ENCODE measurements around the gene PRIMPOL.
"Not testable (repeated sequence)": the region's sequence is repeated elsewhere in the genome, so short reads cannot be mapped to it uniquely, and the experiment has no call there.

The PRIMPOL gene

GRCh38 chr4:184657820-184658219 lies 8.3 kb downstream of the PRIMPOL start:
- intact Hi-C loops (cut with DNase I); DNase-seq: not testable (repeated sequence)

- intact Hi-C loops (cut with DNase I): no loop called here
- DNase-seq: no peak
Measured at GRCh38 chr4:184660978-184661377, 11.4 kb downstream of the PRIMPOL start.

- DNase-seq: no peak
- intact Hi-C loops (cut with DNase I): no loop called here
Measured at GRCh38 chr4:184662236-184662635, 12.7 kb downstream of the PRIMPOL start.

GRCh38 chr4:184664445-184665210 lies 15.1 kb downstream of the PRIMPOL start:
- intact Hi-C loops (cut with DNase I): no loop called here
- DNase-seq: no peak

- intact Hi-C loops (cut with DNase I): no loop called here
- DNase-seq: no peak
Measured at GRCh38 chr4:184666670-184667069, 17.1 kb downstream of the PRIMPOL start.

GRCh38 chr4:184668096-184668495 lies 18.6 kb downstream of the PRIMPOL start:
- DNase-seq: no peak
- intact Hi-C loops (cut with DNase I): no loop called here

- no peak for DNase-seq
- intact Hi-C loops (cut with DNase I): no loop called here
Measured at GRCh38 chr4:184668511-184669114, 19.1 kb downstream of the PRIMPOL start.

- DNase-seq: peak in 2 of 42 donors; percentile 9 to 18
- intact Hi-C loops (cut with DNase I): no loop called here
Measured at GRCh38 chr4:184669251-184669650, 19.7 kb downstream of the PRIMPOL start.

GRCh38 chr4:184671101-184671500 lies 21.6 kb downstream of the PRIMPOL start:
- intact Hi-C loops (cut with DNase I): no loop called here
- DNase-seq: no peak

GRCh38 chr4:184672741-184673140 lies 23.2 kb downstream of the PRIMPOL start:
- intact Hi-C loops (cut with DNase I): no loop called here
- no peak for DNase-seq

- intact Hi-C loops (cut with DNase I): no loop called here
- DNase-seq: no peak
Measured at GRCh38 chr4:184674011-184674410, 24.5 kb downstream of the PRIMPOL start.

GRCh38 chr4:184675018-184675417 lies 25.5 kb downstream of the PRIMPOL start:
- intact Hi-C loops (cut with DNase I): no loop called here
- no peak for DNase-seq

GRCh38 chr4:184675821-184676492 lies 26.4 kb downstream of the PRIMPOL start:
- intact Hi-C loops (cut with DNase I): no loop called here
- no peak for DNase-seq

- intact Hi-C loops (cut with DNase I): no loop called here
- DNase-seq: no peak
Measured at GRCh38 chr4:184680698-184681097, 31.2 kb downstream of the PRIMPOL start.

- intact Hi-C loops (cut with DNase I): no loop called here
- DNase-seq: no peak
Measured at GRCh38 chr4:184681916-184682315, 32.4 kb downstream of the PRIMPOL start.

GRCh38 chr4:184684491-184685189 lies 35.1 kb downstream of the PRIMPOL start:
- intact Hi-C loops (cut with DNase I): no loop called here
- DNase-seq: no peak

- DNase-seq: no peak
- intact Hi-C loops (cut with DNase I): no loop called here
Measured at GRCh38 chr4:184688005-184688404, 38.5 kb downstream of the PRIMPOL start.

- no peak for DNase-seq
- intact Hi-C loops (cut with DNase I): no loop called here
Measured at GRCh38 chr4:184688447-184688846, 38.9 kb downstream of the PRIMPOL start.

- no peak for DNase-seq
- intact Hi-C loops (cut with DNase I): no loop called here
Measured at GRCh38 chr4:184689681-184690080, 40.1 kb downstream of the PRIMPOL start.

GRCh38 chr4:184693056-184693455 lies 43.5 kb downstream of the PRIMPOL start:
- intact Hi-C loops (cut with DNase I): no loop called here
- DNase-seq: no peak

Data from head of caudate nucleus (tissue), 42 donors.